Endothelial cell of umbilical vein (primary cell): ENCODE measurements around the gene LLGL2.

ENCODE experiments used
- POLR2A ChIP-seq: IDR thresholded peaks from 2 replicates; pipeline ENCODE4 v1.6.1; 2012; ENCODE audit warnings: low read depth, mild to moderate bottlenecking, control low read depth, low read length
- POLR2AphosphoS5 ChIP-seq: IDR thresholded peaks from 2 replicates; pipeline ENCODE4 v1.6.1; 2012; ENCODE audit warnings: low read depth, mild to moderate bottlenecking, control low read depth, low read length, moderate library complexity; ENCODE audit not compliant: insufficient read depth
- TF ChIP-seq, protein P1 (sequence below): IDR thresholded peaks from 2 replicates; pipeline ENCODE4 v1.6.1; 2011; ENCODE audit not compliant: insufficient read depth, insufficient read length
- TF ChIP-seq, protein P2 (sequence below), 2 donors: IDR thresholded peaks; 1 replicate in 1 of 2; 2 replicates in 1 of 2; pipeline ENCODE4 v1.5.1; 2011; ENCODE audit warnings: low read length in 2 of 2, mild to moderate bottlenecking in 2 of 2, moderate library complexity in 2 of 2, control low read depth in 1 of 2, inconsistent platforms in 1 of 2, low read depth in 1 of 2; ENCODE audit not compliant: insufficient read depth in 1 of 2; ENCODE audit errors: extremely low read depth in 1 of 2

DNA sequence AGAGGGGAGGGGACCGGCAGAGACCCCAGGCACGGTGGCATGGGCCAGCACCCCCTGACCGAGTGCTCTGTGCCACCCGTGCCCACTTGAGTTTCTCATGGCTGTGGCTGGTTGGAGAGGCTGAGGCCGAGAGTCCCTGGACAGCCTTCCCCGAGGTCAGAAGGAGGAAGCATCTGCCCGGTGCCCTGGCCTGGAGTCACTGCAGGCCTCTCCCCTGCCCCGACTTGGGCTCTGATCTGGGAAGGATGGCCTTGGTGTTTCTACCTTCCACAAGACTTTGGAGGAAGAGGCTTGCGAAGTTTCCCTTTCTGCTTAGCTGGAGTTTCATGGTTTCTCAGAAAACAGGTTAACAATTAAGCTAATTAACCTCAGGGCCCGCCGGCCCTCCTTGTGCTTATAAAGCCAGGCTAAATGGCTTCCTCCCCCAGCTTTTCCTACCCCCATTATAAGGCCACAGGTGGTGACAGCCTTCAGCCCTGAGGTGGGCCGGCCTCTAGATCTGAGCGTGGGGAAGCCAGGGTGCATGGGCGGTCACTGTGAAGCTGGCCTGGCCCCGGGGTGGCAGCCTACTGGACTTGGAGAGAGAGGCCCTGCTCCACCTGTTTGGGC is 17.3 kb downstream of the LLGL2 start:
- TF ChIP-seq POLR2A (no peak), POLR2AphosphoS5 (no peak)
- TF ChIP-seq, protein P1, sequence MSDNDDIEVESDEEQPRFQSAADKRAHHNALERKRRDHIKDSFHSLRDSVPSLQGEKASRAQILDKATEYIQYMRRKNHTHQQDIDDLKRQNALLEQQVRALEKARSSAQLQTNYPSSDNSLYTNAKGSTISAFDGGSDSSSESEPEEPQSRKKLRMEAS, result no peak
- TF ChIP-seq, protein P2, sequence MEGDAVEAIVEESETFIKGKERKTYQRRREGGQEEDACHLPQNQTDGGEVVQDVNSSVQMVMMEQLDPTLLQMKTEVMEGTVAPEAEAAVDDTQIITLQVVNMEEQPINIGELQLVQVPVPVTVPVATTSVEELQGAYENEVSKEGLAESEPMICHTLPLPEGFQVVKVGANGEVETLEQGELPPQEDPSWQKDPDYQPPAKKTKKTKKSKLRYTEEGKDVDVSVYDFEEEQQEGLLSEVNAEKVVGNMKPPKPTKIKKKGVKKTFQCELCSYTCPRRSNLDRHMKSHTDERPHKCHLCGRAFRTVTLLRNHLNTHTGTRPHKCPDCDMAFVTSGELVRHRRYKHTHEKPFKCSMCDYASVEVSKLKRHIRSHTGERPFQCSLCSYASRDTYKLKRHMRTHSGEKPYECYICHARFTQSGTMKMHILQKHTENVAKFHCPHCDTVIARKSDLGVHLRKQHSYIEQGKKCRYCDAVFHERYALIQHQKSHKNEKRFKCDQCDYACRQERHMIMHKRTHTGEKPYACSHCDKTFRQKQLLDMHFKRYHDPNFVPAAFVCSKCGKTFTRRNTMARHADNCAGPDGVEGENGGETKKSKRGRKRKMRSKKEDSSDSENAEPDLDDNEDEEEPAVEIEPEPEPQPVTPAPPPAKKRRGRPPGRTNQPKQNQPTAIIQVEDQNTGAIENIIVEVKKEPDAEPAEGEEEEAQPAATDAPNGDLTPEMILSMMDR (IDR thresholded peaks at IDR 0.05; ENCODE audit: extremely low read depth in 1 of 2, insufficient read depth in 1 of 2, low read depth in 1 of 2, low read length in 2 of 2), result no peak
